Activated naive CD4-positive, alpha-beta T cell treated with Interleukin-2 at 50 U/mL for 16 hours (primary cell): ENCODE results near the gene FSHR.

ENCODE experiments used
- DNase-seq: peaks from one replicate; pipeline ENCODE4 v3.0.0-alpha.2; 2020

Gene FSHR

DNA sequence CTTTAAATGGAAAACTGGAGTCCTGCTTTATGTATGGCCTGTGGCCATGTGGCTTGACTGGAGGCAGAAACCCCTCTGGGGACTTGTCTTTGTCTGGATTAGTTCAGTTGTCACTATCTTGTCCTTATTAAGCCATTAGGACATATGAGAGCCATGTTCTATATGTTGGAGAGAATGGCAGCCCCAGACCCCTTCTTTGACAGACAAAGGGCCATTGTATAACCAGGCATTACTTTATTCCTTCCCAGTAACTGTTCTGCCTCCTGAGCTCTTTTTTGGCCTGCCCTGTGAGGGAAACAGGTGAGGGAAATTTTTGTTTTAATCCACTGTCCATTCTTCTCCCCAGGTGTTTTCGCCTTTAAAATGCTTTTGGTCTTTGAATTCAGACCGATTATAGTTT lies 43.3 kb downstream of the FSHR start:
- no peak for DNase-seq

DNA sequence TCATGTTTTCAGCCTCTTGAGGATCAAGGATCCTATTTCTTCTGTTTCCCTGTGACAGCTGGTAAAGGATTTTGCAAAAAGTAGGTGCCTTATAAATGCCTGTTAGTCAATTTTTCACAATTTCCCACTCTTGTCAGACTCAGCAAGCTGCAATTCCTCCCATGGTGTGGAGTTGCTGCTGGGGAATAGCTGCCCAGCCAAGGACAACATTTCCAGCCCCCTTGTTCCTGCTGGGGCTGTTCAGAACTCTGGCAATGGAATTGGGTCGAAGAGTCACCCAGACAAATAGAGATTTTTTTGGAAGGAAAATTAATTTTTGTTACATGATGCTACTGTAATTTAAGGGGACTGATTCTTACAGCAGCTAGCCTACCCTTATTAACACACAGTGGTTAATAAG lies 43.7 kb downstream of the FSHR start:
- DNase-seq: no peak

DNA sequence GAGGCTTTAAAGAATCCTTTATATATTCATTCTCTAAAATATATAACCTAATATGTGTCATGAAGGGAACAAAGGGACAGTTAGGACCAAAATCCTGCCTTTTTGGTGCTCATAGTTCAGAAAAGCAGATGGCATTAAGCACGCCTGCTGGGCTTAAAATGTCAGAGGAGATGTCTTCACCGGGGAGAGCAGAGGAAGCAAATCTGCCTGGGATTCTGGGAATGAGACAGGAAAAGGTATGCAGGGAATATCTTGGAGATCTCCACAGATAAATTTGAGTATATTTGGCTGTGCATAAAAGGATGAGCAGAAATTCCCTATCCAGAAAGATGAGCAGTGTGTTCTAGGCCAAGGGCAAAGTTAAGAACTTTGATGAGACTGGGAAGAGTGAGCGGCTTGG lies 45.5 kb downstream of the FSHR start:
- no peak for DNase-seq

DNA sequence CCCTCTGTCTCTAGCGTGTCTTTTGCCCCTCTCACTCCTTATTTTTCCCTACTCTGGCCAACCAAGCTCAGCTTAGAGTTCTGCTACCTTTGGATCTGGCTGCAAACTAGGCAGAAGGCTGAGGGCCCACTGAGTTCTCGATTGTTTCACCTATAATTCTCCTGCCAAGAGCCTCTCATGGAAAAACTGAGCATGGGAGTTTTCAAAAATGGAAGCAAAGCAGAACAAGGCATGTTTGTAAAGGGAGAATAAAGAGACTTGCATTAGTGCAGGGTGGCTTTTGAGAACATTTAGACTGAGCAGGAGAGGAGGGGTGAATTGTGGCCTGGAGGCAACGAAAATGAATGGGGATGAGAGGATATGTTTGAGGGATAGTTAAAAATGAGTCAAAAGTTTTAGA lies 45.9 kb downstream of the FSHR start:
- DNase-seq: no peak

DNA sequence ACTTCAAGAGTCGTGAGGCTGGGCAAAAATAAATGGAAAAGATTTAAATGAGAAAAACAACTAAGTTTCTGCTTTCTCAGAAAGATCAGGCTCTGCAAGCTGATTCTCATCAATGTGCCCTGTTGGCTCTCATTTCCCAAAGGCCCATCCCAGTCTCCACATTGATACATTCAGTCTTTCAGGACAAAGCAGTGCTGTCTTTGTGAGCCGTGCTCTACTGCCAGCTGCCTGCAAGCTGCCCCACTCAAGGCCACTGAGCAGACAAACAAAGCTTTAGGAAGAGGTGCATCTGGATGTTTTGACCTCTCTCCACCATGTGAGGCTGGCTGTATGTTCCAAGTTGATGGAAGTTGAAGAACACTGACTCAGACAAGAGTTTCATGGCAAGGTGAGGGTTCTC lies 48.8 kb downstream of the FSHR start:
- DNase-seq: no peak

DNA sequence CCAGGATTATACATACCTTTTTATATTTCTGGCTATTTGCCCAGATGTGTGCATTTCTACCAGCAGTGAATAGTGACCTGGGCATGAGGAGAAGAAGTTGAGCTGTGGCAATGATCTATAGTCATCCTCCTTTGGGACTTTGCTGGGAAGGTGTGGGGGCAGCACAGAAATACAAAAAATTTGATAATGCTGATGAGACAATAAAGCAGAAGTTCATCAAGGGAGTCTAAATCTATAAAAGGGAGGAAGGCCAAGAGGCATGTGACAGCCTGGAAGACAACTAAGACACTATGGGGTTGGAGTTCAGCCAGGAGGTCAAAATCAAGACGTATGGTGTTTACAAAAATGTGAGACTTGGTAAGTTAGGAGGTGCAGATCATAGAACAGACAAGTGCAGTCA lies 52.2 kb downstream of the FSHR start:
- no peak for DNase-seq

DNA sequence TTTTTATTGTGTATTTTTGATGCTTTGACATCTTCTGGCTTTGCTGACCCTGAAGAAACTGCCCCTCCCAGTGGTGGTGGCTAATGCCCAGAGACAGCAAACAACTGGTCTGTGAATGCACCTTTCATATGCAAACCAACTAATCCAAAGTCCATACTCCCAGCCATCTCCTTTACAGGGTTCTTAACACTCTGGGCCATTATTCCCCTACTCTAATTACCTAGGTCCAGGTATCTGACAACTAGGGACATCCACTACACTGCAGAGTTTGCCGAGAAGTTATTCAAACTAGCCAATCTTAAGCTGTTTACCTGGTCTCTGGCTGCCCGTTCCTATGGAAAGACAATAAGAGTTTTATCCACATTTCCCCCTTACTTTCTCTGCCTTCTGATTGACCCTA lies 73.6 kb downstream of the FSHR start:
- DNase-seq: no peak

DNA sequence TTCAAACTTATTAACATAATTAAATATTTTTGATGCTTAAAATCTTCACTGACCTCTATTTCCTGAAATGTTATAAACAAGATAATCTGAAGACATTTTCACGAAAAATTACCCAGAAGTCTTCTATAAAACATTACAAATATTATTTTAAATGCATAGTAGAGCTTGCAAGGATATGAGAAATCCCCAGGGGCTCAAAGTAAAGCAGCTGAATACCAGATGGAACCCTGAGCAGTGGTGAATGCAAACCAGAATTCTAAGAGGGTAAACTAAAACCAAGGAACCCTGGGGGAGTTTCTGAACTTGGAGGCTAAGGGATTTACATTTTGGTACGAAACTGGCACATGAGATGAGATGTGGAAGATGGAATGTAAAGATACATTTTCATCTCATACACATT lies 83.6 kb downstream of the FSHR start:
- no peak for DNase-seq

DNA sequence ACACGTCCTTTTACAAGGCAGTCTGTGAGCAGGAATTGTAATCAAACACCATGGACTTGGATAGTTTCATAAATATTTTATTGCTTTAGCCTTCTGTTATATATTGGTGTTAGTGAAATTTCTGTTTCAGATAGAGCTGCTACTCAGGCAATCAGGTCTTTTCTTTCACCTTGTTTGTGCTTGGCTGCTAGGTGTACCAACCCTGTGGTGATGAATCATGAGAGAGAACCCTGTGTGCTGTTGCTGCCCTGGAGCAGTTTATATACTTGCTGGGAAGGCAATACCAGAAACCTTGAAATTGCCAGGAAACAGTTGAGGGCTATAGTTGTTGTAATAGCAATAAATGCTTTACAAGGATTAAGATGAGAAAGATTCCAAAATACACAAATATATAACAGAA lies 84.5 kb downstream of the FSHR start:
- no peak for DNase-seq

DNA sequence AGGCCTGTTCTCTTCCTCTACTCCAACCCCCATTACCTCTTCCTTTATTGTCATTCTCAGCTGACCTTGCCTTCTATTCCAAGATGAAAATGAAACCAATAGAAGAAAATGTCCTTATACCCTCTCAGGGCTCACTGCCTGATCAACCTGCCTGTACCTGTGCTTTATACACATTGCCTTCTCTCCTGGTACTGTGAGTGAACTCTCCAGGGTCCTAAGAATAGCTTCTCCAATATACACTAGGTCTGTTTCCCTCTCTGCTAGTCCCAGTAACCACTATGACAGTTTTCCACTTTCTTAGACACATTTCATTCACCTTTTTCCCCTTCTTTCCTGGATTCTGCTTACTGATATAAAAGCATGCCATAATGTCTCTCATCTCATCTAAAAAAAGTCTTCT lies 85.7 kb downstream of the FSHR start:
- DNase-seq: no peak

DNA sequence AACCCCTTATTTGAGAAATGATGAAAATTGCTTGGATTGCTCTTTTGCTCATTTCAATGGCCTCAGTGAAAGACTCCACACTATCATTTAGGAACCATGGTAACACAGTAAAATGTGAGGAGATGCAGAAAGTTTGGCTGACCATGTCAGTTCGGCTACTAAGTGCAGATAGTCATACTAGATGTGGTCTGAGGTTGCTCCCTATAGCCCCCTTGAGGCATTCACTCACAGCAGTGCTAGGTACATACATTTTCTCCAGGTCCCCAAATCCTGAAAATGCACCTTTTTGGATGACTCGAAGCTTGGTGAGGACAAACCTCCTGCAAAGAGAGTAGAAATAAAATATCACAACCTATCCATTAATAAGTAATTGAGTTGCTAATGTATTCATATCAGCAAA lies 86.3 kb downstream of the FSHR start:
- DNase-seq: no peak

DNA sequence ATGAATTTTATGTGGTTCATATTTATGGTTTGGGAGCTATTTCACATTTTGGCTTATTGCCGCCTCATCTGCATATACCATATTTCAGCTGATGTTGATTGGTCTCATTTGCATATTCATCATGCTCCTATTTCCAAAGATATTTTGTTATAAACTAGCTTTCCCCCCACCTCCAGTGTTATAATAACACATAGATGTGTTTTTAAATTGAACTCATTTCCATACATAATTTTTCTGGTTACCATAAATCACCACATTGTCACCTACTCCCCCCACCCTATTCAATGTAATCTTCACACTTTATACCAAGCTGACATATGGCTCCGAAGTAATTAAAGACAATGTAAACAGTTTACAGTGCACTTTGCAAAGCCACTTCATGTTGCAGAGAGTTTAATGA lies 101.2 kb downstream of the FSHR start:
- no peak for DNase-seq

DNA sequence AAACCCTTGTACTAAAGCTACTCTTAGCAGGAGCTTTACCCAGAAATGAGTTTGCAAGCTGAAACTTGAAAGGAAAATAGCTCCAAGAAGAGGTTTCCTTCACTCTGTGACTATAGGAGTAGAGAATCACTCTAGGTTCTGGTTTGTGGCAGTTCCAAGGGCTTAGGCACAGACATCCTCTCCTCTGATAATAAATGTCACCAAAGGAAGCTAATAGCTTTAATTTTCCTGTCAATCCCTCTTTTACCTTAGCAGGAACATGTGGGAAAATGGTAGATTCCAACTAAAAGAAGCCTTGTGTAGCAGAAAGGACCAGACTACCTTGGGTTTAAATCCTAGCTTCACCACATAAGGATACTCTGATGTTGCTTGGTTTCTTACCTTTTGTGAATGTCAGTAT lies 104.0 kb downstream of the FSHR start:
- DNase-seq: no peak

DNA sequence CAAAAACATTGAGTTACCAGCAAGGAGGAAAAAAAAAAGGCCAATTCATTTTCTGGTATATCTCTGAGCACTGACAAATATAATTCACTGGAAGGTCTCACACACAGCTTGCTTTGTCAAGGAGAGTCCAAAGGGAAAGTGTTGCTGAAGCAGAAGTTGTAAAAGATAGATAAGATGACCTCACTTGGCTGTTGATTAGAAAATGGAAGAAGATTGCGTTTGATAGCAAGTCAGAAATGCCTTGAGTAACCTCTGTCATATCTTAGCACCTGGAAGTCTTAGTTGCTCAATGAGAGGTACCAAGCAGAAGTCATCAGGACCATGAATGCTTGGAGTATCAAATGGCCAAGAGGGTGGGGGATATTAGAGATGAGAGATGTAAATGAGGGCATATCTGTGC lies 105.2 kb downstream of the FSHR start:
- no peak for DNase-seq

DNA sequence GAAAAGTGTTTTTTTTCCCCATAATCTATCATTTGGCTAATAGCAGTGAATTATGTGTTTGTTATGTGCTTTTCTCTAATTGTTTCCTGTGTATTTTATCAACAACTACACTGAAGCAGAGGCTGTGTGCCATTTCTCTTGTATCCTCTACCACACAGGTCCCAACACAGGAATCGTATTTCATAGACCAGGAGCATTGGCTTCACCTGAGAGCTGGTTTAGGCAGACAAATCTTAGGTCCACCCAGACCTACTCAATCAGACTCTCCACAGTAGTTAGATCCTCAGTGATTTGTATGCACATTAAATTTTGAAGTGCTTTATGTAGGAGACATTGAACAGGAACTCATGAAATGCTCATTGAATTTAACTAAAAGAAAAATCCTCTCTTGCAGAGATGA lies 109.2 kb downstream of the FSHR start:
- no peak for DNase-seq

DNA sequence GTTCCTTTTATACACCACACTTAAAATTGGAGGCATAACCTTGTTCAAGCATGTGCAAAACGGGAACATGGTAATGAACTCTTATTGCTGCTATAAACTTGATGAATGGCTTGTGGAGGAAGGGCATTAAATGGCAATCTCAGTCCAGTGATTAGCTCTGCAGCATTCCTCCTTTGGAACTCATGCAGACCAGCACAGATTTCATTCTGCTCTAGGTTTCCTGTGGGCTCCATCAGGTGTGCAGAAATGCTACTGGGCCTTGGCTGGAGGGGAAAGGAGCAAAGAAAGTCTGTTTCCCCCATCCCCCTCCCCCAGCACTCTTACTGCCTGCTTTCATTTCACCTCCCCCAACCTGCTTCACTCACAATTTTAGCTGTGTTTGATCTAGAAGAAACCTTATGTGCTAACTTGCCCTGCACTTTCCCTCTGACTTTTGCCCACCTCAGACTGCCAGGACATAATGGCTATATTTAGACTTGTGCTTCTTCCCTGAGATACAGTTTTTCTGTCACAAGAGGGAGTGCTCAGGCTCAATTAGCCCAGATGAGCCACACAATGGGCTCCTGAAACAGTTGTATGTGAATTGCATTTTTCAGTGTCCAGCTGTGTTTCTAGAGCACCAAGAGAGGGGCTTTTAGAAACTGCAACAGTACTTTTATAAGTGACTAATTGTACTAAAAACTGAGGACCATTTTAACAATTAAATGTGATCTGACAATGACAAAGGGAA lies 109.8 kb downstream of the FSHR start:
- no peak for DNase-seq

DNA sequence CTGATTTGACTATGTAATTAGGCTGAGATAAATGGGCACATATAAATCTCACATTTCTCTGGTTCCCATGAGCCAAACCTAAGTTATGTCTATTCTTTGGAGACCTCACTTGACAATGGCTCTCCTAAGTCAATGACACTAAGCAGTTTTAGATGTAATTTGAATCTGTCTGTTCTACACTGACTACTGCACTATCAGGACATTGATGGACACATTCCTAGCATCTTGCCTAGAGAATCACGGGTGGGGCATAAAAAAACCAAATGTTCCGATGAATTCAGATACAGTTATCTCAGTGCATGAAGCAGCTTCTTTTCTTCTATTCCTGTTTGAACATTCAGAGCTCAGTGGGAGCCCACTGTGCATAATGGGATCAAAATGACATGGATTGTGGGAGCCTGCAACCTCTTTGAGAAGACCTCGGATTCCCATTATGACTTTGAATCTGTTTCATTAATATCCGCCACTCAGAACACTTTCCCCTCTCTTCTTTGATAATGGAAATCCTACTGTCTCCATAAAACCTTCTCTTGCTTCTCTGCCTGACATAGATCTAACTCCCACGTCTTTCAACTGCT lies 110.8 kb downstream of the FSHR start:
- DNase-seq: no peak

DNA sequence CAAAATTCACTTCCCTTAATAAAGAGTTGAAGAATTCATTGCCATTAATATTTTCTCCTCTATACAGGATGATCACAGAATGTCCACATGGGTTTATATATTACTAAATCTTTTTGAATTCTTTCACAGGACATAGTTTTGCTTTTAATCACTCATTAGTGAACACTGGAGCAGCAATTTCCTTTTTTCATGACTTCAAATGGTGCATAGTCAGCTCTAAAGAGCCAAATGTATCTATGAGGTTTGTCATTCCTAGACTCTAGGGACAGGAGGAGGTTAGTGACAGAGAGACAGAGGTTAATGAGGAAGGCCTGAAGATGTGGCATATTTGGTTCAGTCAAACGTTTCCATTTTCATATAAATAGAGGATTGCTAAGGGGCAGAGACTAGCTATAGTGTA lies 111.8 kb downstream of the FSHR start:
- DNase-seq: no peak

DNA sequence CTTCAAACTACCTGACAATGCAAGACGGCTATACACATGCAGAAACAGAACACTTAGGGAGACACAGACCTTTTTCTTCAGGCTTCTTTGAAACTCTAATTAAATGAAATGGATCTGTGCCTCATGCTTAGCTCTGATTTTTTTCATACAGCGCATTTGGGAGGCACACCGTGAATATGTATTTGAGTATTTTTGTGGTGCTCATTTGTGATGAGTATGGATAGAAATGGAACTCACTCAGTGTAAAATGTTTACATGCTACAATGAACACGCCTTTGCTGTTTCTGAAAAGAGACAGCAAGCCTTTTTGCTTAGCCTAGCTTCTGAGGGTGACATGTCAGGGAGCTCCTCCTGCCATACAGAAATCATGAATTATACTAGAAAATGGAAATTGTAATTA lies 113.3 kb downstream of the FSHR start:
- no peak for DNase-seq

DNA sequence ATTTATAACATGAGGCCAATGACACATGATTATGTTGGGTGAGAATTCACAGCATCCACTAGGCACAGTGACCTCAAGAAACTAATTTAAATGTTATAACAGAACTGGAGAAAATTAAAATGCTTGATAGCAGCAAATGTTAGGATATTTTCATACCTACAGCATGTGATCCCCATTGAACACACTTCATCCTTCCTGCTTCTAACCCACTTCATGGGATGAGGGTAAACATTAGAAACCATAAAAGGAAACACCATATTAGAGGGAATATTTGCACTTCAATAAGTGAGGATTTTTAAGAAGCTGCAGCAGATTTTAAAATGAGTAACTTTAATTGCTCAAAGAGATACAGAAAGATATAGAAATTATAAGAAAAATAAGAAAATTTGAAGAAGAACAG lies 117.1 kb downstream of the FSHR start:
- no peak for DNase-seq

DNA sequence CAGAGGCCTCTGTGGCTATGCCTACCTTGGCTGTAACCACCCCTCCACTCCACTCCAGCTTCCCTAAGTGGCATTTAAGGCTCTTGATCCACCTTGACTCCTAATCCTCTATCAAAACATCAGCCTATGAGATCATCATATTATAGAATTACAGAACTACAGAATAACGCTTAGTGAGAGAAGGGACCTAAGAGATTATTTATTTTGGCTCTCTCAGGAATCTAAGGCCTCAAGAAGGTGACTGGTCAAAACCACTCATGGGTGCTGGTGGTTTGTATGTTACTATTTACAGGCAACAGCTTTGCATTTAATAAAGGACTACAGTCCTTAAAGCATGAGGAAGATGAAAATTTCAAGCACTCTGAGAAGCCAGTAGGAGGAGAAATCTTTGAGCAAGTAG lies 118.8 kb downstream of the FSHR start:
- no peak for DNase-seq

DNA sequence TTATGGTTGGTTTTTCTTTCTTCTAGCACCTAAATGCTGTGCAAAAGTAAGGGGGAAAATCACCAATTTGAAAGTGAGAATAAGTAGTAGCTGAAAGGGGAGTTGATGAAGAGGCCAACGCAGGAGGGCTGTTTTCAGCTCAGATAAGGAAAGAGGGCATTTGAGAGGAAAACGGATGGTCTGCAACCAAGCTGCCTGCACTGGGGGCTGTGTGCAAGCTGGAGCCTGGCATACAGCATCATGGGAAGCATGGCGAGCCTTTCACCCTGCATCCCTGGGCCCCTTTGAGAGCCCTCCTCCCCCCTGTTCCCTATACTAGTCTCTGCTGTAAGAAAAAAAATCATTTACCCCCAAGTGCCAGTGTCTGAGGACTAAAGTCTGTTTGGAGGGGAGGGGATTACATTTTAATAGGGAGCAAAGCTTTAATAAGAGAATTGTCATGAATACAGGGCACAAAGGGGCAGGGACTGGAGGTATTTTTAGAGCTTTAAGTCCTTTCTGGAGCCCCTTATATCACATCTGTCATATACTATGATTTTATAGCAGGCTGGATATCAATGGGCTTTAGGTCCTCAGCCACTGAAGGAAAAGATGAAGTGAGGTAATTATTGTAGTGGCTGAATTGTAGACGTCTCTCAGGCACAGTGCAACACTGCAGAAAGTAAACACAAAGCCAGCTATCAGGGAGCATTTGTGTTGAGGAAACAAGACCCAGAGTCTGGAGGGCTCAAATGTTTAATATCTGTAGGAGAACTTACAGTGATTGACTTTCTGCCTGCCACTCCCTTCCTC lies 120.7 kb downstream of the FSHR start:
- no peak for DNase-seq

DNA sequence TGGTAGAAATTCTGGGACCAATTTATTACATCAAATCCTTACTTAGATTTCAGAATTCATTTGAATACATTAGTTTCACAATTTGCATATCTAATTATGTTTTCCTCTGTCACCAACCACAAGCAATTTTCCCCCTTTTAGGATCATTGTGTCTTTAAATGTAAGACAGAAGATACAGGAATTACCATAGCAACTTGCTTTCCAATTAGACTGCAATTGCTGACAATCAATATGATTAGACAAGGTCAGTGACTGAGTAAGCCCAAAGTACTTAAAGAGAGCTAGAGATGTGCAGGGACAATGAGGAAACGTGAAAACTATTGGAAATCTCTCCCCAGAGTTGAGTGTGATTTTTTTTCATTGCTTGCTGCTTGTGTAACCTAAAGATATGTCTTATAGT lies 121.4 kb downstream of the FSHR start:
- no peak for DNase-seq

DNA sequence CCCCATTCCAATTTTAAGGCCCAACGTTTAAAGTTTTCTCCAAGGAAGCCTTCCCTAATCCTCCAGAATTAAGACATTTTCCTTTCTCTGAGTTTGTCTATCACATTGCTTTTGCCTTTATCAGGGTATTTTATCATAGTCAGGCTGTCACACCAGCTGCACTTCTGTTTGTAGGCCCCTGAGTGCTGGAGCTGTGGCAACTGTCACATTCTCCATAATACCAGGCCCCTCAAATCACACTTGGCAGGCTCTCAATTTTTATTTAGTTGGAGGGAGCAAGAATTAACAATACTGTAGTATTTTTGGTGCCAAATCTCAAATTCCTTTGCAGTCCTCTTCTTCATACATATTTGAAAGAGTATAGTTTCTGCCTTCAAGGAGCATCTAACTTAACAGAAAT lies 122.2 kb downstream of the FSHR start:
- DNase-seq: no peak

DNA sequence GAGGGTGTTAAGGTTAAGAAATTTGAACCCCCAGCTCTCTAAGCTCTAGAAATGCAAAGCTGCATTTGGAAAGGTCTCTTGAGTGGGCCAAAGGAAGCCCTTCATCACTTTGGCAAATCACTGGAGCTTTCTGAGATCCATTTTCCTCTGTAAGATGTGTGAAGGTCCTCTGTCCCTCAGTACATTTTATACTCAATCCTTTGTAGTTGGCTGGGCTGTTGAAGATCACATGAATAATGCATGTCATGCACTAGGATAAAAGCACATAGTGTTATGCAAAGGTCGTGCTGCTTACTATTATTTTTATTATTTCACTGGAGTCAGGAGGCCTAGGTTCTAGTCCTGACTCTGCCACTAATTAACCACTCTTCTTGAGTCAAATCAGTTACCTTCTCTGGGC lies 124.9 kb downstream of the FSHR start:
- DNase-seq: no peak
